Activated CD4-positive, alpha-beta T cell treated with anti-CD3 and anti-CD28 coated beads for 24 hours (primary cell): ENCODE results near the gene HLTF.
A peak's percentile ranks its signal among the peaks of the same experiment; 100 is the strongest.

Experiments
- DNase-seq, 2 donors: peaks; one replicate each; pipeline ENCODE4 v3.0.0-alpha.2; 2020; ENCODE audit warnings: low read depth in 2 of 2

HLTF gene

DNA sequence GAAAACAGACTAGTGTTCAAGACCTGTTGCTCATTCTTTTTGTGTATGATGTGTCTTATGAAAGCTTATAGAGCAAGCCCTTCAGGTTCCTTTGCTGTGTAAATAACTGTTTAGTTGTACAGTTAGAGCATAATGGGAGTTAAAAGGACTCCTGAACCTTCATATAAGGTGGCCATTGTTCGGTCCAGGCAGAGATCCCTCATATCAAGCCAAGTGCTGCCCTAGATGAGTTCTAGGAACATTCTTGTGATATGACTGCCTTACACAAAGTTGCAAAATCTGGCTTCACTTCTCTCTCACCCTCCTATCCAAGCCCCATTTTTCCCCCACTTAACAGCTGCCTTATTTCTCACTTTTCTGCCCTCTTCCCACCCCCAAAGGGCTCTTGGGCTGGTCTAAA lies 68.1 kb downstream of the HLTF start:
- DNase-seq: no peak

DNA sequence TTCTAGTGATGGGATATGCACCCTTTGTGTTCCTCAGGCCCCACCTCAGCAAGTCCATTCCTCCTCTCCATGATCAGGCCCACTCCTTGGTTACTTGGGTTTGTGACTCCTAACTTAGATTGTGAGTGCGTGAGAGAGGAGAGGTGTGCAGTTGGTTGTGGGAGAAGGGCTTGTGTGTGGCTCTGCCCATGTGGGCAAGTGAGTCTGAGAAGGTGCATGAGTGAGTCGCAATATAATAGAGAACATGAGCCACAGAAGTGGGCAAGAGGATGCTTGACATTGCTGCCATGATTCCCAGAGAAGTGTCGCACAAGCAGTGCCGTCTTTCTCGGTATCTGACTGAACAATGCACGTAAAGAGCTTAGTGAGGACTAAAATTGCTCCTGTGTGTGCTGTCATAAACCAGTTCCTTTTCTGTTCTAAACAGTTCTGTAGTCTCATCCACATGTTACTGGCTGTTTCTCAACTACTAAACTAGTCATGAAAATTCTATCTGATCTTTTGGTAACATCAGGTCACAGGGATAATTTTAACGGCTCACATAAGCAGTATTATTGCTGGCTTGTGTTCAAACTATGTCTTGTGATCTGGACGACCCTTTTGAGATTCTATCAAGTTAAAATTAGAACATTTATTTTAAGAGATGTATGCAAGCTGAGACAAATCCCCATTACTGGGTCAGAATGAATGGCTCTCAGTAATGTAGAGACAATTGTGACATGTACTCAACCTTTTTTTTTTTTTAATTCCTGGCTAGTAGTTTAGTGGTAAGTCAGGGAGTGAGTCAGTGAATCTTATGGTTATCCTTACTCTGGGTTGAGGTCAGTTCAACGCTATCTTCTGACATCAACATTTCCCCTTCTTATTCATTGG lies 69.4 kb downstream of the HLTF start:
- no peak for DNase-seq

DNA sequence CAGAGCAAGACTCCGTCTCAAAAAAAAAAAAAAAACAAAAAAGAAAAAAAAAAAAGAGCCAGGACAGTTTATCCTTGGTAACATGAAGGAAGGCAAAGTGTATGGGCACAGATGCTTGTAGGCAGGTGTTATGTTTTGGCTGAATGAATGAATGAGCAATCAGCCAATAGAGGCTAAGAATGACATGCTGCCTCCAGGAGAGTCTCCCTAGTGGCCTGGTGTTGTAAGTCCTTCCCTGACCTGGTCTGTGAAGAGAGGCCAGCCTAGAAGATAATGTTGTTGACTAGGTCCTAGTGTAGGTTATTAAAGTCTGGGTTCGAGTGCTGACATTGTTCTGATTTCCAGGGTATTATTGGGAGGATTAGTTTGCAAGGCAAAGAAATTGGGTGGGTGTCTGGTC lies 70.1 kb downstream of the HLTF start:
- no peak for DNase-seq

DNA sequence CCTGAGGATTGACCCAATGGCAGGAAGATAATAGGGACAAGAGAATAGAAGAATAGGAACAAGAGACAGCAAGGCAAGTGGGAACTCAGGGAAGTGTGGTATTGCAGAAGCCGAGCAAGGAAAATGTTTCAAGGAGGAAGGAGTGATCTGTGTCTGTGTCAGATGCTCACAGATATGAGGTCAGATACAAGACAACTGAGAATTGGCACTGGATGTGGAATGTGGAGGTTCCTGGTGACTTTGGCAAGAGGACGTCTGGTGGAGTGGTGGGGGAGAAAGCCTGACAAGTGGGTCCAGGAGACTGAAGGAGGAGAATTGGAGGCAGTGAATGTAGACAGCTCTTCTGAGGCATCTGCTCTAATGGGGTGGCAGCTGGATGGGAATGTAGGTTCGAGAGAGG lies 70.9 kb downstream of the HLTF start:
- DNase-seq: no peak

DNA sequence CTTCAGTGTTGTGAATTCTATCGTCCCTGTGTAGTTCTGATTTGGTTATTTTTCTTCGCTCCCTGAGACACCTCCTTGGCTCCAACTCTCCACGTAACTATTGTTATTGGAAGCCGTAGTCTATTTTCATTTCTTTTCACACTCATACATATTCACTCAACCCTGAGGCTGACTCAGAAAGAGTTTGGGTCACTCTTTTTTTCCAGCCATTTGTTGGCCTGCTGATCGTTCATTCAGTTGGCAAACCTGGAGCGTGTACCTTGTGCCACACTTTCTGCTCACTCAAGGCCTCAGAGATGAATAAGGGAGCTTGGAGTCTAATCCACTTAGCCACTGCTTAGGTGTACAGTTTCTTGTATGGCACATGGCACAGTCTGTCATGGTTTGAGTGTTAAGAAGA lies 72.6 kb downstream of the HLTF start:
- DNase-seq: no peak

DNA sequence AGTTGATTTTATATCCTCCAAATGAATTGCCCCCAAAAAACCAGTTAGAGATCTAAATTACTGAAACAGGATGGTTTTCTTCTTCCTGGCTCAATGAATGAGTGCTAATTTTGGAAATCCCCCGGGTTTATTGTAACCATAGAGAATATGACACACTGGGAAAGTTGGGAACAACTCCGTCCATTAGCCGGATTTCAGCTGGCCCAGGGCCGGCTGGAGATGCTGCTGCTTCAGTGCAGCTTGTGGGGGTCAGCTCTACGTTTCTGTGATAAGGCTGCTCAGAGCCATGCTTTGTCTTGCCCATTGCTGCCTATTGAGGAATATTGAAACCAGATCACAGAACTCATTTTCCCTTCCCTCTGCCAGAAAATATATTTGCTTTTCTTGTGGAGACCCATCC lies 74.7 kb downstream of the HLTF start:
- no peak for DNase-seq

DNA sequence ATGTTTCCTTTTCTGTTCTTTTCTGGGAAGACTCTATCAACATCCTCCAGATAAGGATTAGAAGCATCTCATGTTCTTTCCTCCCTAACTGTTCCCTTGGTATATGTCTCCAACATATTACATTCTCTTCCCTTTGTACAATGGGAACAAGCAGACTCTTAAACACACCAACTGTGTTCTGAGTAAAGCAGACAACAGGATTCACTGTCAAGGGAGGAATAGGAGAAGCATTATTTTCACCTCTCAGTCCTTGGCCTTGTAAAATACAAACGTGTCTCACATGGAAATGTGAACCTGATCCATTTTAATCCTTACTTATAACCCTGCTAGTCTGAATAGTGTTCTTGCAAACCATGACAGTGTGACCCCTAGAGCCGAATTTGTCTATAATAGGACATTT lies 75.4 kb downstream of the HLTF start:
- DNase-seq: no peak

DNA sequence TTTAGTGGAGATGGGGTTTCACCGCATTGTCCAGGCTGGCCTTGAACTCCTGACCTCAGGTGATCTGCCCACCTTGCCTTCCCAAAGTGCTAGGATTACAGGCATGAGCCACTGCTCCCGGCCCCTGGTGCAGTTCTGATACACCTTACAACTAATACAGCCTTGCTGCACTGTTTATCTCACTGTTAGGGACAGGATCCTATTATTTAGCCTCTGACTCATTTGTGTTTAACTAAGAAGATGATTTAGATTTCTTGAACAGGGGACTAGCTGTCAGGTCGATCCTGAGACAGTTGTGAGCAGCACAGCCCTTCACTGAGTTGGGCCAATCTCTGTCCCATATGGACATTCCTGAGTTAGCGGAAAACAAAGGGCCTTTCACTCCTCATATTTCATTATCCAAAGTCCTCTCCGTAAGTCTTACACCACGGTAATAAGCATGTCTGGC lies 75.8 kb downstream of the HLTF start:
- no peak for DNase-seq

DNA sequence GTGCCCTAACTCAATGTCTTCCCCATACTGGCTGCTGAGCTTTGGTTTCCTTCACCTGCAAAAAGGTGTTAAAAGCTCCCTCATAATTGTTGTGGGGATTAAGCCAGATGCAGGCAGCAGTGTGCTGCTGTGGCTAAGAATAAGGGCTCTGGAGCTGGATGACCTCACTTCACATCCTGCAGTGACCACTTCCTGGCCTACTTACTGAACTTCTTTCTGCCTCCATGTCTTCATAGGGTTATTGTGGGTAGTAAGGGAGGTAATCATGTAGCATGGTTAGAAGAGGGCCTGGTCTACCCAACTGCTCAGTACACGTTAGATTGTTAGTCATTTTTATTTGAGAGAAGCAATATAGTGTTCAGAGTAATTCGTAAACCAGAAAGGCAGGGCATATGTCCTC lies 76.6 kb downstream of the HLTF start:
- DNase-seq: no peak

DNA sequence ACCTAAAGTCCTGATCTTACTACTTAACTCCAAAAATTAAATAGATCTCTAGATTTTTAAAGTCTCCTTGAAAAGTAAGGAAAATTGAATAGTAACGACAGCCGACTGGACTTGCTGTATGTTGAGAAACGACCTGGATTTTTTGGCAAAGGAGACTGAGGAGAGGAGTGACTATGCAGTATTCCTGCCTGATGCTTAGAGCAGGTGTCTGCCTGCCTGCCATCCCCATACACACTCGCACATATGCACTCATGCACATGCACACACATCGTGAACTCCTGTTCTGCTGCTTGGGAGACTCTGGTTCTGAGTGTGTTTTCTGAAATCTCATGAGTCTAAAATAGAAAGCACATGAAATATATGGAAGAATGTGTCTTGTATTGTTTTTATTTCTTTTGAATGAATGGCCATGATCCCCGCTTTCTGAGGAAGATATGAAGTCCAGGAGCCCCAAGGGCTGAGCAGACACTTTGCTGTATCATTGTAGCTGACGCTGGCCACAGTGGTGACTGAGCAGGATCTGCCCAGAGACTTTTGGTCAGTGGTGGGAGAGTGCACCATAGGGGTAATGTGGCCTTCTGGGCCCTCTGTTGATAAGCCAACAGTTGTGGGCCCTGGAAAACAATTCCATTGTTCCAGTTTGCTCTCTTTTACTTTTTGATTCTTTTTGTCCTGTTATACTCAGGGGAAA lies 78.6 kb downstream of the HLTF start:
- DNase-seq: no peak

DNA sequence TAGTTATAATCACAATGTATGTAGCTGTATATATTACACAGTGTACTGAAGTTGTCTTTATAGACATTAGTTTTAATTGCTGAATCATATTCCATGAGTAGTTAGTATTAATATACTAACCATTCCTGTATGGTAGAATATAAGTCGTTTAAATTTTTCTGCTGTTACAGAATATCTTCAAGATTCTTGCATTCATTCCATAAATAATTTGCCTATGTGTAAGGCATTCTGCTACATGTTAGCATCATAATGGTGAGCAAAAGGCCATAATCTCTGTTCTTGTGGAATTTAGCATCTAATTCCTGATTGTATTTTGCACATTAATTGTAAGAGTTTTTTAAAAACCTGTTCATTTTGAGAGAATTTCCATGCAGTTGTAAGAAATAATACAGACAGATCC lies 80.9 kb downstream of the HLTF start:
- DNase-seq: no peak

DNA sequence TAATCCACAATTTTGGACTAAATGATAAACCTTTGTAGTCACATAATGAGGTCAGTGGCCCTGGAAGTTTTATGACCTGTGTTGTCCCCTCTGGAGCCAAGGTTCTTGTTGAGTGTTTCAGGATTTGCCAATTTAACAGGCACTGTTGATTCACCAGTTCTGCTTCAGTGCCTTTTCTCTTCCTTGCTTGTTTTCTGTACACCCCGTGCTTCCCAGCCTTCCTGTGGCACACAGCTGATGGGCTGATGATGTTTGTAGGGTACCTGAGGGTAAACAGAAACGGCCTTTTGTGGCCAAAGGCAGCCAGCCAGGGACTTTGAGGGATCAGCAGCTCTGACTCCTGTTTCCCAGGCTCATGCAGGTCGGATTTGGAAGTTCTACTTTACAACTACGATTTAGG lies 81.7 kb downstream of the HLTF start:
- DNase-seq: no peak

DNA sequence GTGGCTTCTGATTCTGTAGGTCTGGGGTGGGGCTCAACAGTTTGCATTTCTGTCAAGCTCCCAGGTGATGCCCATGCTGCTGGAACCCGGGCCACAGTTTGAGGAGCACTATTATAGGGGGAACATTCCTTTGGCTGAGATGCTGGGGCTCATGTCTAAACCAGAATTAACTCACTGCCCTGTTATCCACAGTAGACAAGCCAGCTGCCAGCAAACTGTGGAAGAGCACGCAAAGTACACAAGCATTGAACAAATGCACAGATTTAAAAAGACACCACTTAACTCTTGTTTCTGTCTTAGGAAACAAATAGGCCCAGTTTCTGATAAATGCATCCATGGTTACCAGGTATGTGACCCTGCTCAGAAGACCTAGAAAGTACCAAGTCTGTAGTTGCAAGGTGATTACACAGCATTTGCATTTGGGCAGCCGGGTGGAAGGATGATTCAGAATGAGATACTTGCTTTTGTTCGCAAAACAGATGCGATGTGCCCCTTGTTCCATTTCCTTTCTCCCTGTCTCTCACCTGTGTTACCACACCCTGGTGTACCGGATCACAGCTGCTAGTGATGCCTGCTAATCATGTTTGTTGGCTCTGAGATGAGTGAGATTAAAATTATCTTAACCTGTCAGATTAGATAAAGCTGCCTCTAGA lies 82.6 kb downstream of the HLTF start:
- DNase-seq: no peak

DNA sequence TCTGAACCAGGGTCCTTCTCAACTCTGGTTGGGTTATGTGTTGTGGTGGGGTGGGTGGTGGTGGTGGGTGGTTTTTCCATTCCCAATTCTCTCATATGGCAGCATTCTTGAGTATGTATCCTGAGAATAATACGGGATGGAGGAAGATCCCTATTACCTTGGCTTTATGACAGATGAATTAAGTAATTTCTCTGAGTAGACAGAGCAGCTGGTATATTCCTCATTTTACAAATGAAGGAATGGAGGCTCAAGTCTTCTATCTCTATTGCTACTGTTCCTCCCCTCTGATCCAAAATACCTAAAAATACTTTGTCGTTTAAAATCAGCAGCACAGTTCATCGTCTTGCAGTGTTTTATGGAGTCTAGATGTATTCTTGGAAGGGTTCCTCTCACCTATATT lies 84.6 kb downstream of the HLTF start:
- DNase-seq: no peak

DNA sequence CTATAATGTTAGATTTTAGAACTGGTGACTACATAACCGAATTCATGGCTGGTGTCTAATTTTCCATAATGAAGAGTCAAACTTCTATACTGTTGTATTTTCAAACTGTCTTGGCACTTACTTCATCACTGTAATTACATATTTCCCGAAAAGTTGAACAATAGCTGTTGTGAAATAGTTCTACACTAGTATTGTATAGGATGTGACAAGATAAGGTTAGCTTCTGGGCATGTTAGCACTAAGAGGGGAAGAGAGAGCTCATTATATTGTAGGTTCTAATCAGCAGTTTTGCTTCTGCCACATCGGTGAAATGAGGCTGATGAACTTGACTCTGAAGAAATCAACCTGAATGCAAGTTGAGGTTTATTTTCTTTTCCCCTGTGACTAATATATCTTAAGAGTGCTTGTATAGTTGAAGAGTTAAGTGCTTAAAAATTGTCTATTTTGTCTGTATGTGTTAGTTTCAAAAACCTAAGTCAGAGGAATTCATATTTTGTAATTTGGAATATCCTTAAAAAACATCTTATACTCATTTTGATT lies 86.1 kb downstream of the HLTF start:
- no peak for DNase-seq

DNA sequence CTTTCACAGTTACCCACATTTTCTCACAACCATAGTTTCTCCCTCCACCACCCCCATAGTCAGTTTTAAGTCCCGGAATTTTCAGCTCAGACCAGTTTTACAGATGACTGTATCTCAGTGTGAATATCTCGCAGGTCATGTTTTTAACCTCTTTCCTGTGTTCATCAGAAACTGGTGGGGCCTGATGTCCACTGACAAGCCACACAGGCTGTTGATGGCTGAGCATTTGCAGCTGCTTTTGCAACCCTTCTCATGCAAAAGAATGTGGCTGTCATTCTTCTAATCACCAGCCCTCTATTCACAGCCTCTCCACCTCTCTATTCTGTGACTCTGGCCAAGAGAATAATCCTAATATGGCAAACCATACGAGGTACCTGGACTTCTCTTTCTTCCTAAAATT lies 86.5 kb downstream of the HLTF start:
- DNase-seq: no peak

DNA sequence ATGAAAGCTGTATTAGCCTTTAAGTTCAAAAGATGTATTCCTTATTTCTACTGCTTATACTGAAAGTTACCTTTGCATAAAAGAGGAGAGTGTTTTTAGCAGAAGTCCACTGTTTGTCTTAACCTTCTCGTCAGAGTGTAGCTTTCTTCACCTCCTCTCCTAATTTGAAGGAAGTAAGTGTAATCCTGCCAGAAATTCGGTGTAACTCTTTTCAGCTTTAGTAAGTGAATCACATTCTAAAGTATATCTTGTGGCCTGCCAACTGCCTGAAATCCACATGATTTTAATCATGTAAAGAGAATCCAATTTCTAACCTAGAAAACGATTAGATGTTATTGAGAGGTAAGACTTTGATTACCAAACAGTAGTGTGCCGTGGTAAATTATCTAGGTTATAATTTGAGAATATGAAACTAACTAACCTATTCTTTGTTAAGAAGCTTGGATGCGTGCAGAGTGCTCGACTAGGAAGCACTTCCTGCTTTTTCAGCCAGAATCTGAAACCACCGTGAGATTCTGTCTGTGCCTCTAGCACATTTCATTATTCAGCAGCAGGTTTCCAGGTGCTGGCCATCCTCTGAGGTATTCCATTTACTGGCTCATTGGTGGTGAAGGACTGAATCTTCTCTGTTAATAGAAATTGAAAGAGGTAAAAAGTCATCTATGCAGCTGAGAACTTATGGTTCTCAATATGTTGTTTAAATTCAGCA lies 87.5 kb downstream of the HLTF start:
- DNase-seq: no peak

DNA sequence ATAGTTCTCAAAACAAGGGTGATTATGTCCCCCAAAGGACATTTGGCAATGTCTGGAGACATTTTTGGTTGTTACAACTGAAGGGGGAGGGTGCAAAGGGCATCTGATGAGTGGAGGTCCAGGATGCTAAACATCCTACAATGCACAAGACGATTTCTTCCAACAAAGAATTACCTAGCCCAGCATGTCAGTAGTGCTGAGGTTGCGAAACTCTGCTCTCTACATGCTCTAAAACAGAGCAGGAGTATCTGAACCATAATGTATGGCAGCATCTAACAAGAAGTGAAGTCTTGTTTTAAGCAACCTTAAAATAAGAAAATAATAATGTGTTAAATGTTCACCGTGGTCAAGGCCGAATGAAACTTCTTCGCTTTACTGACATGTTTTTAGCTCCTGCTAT lies 88.0 kb downstream of the HLTF start:
- no peak for DNase-seq

DNA sequence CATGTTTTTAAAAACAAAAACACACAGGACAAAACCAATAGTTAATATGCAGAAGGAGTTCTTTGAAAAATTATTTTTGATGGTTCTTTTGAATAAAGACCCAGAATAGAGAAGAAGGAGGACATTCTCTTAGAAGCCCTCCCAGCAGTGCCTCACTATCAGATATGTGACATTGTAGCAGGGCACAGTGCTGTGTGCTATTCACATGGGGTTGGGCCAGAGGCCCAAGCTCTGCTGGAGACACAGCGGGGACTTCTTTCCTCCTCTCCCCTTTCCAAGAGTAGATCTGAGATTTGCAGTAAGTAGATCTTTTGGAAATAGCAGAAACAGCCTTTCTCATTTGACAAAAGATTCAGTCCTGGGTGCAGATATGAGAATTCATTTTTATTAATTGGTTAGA lies 88.7 kb downstream of the HLTF start:
- no peak for DNase-seq

DNA sequence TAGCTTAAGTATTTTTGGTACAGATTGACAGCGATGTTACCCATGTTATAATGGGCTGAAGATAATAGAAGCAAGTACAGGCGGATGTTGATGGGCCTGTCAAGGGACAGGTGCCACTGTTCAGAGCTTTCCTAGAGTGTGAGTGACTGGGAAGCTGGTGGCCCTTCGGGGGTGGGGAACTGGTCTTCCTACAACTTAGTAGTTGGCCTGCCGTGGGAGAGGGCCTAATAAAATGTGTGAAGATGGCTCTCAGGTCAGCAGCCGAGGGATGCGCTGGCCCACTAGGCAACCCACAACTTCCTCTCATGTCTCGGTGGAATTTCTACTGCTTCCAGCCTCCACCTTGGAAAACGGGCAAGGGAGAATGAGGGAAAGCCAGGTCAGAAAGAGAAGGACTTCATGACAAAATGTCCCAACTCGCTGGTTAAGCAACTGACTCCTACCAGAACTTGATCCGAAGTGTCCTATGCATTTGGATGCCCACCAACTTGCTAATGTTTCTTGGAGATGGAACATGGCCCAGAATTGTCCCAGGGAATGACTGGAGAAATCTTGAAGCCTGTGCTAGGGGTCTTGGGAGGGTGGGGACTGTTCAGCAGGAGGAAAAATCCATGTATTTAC lies 93.6 kb downstream of the HLTF start:
- DNase-seq: no peak

DNA sequence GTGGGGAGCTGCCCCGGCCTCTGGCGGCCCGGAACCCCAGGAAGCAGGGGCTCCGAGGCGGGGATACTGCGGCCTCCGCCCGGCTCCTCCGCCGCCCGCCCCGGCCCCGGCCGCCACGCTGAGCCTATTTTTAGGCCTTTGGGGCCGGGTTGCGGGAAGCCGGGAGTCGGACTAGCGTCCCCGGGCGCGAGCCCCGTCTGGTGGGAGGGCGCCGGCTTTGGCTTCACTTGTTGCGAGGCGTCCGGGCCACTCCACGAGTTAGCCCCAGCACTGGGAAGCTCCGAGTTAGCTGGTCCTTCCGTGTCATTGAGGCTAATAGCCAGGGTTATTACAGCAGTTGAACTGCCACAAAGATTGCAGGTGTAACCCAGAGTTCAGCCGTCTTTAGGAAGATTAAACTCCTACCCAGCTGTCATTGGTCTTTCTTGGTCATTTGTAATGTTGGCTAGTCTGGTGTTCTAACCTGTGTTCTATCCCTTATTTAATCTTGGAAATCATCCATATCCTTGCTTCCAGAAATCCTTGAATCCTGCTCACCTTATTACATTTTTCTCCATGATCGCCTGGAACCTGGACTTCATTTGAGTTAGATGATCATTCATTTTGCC lies 94.2 kb downstream of the HLTF start:
- DNase-seq: peak; percentile 7 to 21
